HCT116 (cell line): Measurements from ENCODE around the gene NCOA5. TPM values are rescaled to one million over a fixed set of nuclear protein-coding genes. Genes with fewer than 3 reads are reported as not detected.

Source experiments
- ATAC-seq: fragments of 200-7000 bp; cut with Tn5 transposase; 2 replicates; pipeline ENCODE4 v1.9.1; 2020; ENCODE audit warnings: mild to moderate bottlenecking, moderate library complexity
- BruUV-seq: library from RNA; stranded (reverse); fragments of 400-500 nt; replicated peaks from 2 replicates; lab custom pipeline; 2021; lab: Mats Ljungman, UMichigan
- CTCF ChIA-PET: fragments of 300-600 bp; sonication (Branson Sonifier 250); formaldehyde crosslinking; loops from one replicate; lab custom pipeline; 2021; ENCODE audit warnings: antibody characterized with exemption; lab: Charles Lee
- POLR2A ChIA-PET: fragments of 300-600, 350-600 bp; sonication (Branson Sonifier 250); formaldehyde crosslinking; loops from one replicate; lab custom pipeline; 2021; ENCODE audit warnings: antibody characterized with exemption; lab: Charles Lee
- RAD21 ChIA-PET, 2 experiments: fragments of 300-600 bp; sonication (Branson Sonifier 250); formaldehyde crosslinking; loops; one replicate each; lab custom pipeline; 2023; ENCODE audit warnings: low total read pairs in 2 of 2; ENCODE audit not compliant: uncharacterized antibody in 2 of 2, unreplicated experiment in 2 of 2, low non-redundant PET in 1 of 2; lab: Charles Lee
- DNase-seq: peaks from one replicate; pipeline ENCODE4 v3.0.0-alpha.2; 2010; ENCODE audit warnings: low read depth, low spot score
- H2AFZ ChIP-seq: fragments of 200-600 bp; shearing (Covaris generic), sonication (generic); 2 replicates; pipeline ENCODE4 v1.6.1; 2017; ENCODE audit warnings: low read depth, mixed run types, mixed read lengths, antibody characterized with exemption, low read length; ENCODE audit not compliant: poor library complexity, severe bottlenecking
- H3K27ac ChIP-seq: 2 replicates; pipeline ENCODE4 v1.5.1; 2012; ENCODE audit warnings: low read depth, low read length
- H3K27me3 ChIP-seq: fragments of 200-600 bp; sonication (generic); 2 replicates; pipeline ENCODE4 v1.6.1; 2016; ENCODE audit warnings: mixed run types, low read length, mixed read lengths; ENCODE audit not compliant: insufficient read depth
- H3K36me3 ChIP-seq, 2 experiments: fragments of 200-500 bp in 1 of 2; fragments of 200-600 bp in 1 of 2; sonication (Bioruptor generic) in 1 of 2; sonication (generic) in 1 of 2; 2 replicates each; pipeline versions ENCODE4 v1.5.1 to v1.6.1; 2014 to 2016; ENCODE audit warnings: low read length in 2 of 2, inconsistent platforms in 1 of 2, mixed read lengths in 1 of 2, mixed run types in 1 of 2; ENCODE audit not compliant: insufficient read depth in 2 of 2, control insufficient read depth in 1 of 2
- H3K4me1 ChIP-seq, 2 experiments: fragments of 200-600 bp in 1 of 2; sonication (generic) in 1 of 2; 2 replicates each; pipeline versions ENCODE4 v1.5.1 to v1.6.1; 2012 to 2017; ENCODE audit warnings: low read length in 2 of 2, inconsistent platforms in 1 of 2, mild to moderate bottlenecking in 1 of 2, mixed read lengths in 1 of 2, mixed run types in 1 of 2, moderate library complexity in 1 of 2; ENCODE audit not compliant: insufficient read depth in 2 of 2, control insufficient read depth in 1 of 2
- H3K4me2 ChIP-seq: fragments of 200-600 bp; sonication (generic); 2 replicates; pipeline ENCODE4 v1.6.1; 2017; ENCODE audit warnings: mixed run types, low read length, mixed read lengths
- H3K4me3 ChIP-seq, 2 experiments: fragments of 200-600 bp in 1 of 2; sonication (generic) in 1 of 2; replicated peaks in 1 of 2; 2 replicates each; pipeline ENCODE4 v1.5.1; 2011 to 2016; ENCODE audit warnings: low read length in 2 of 2, control low read depth in 1 of 2, low read depth in 1 of 2, mild to moderate bottlenecking in 1 of 2, mixed read lengths in 1 of 2, mixed run types in 1 of 2
- H3K79me2 ChIP-seq: fragments of 200-600 bp; sonication (generic); 2 replicates; pipeline ENCODE4 v1.6.1; 2017; ENCODE audit warnings: mild to moderate bottlenecking, mixed run types, low read length, moderate library complexity, mixed read lengths; ENCODE audit not compliant: insufficient read depth
- H3K9ac ChIP-seq: fragments of 200-600 bp; sonication (generic); 2 replicates; pipeline ENCODE4 v1.6.1; 2016; ENCODE audit warnings: low read length, mixed read lengths
- H3K9me2 ChIP-seq: fragments of 200-600 bp; sonication (generic), shearing (Covaris generic); 2 replicates; pipeline ENCODE4 v1.6.1; 2017; ENCODE audit warnings: mixed run types, mild to moderate bottlenecking, moderate library complexity; ENCODE audit not compliant: insufficient read depth
- H3K9me3 ChIP-seq, 2 experiments: fragments of 200-500 bp in 1 of 2; fragments of 200-600 bp in 1 of 2; sonication (Bioruptor generic) in 1 of 2; sonication (generic) in 1 of 2; 2 replicates each; pipeline ENCODE4 v1.6.1; 2014 to 2017; ENCODE audit warnings: low read length in 2 of 2, mixed read lengths in 2 of 2, inconsistent platforms in 1 of 2, low read depth in 1 of 2, mild to moderate bottlenecking in 1 of 2, mixed run types in 1 of 2, moderate library complexity in 1 of 2; ENCODE audit not compliant: control insufficient read depth in 1 of 2, insufficient read depth in 1 of 2
- H4K20me1 ChIP-seq: fragments of 200-600 bp; sonication (generic), shearing (Covaris generic); 2 replicates; pipeline ENCODE4 v1.6.1; 2017; ENCODE audit warnings: mixed run types, mild to moderate bottlenecking, moderate library complexity; ENCODE audit not compliant: insufficient read depth
- ATF3 ChIP-seq: IDR thresholded peaks from 2 replicates; pipeline ENCODE4 v1.6.1; 2012
- CEBPB ChIP-seq: IDR thresholded peaks from 2 replicates; pipeline ENCODE4 v1.6.1; 2012; ENCODE audit warnings: low read depth
- EGR1 ChIP-seq: IDR thresholded peaks from 2 replicates; pipeline ENCODE4 v1.6.1; 2012; ENCODE audit warnings: low read depth
- EZH2 ChIP-seq: fragments of 200-600 bp; sonication (generic); IDR thresholded peaks from 2 replicates; pipeline ENCODE4 v1.6.1; 2017; ENCODE audit warnings: antibody characterized with exemption, mixed run types
- JUND ChIP-seq: IDR thresholded peaks from 2 replicates; pipeline ENCODE4 v1.6.1; 2012
- RAD21 ChIP-seq: IDR thresholded peaks from 2 replicates; pipeline ENCODE4 v1.6.1; 2012; ENCODE audit warnings: low read depth, mild to moderate bottlenecking
- SRF ChIP-seq: IDR thresholded peaks from 2 replicates; pipeline ENCODE4 v1.6.1; 2012; ENCODE audit warnings: low read depth
- TCF7L2 ChIP-seq: IDR thresholded peaks from 2 replicates; pipeline ENCODE4 v1.7.0; 2011; ENCODE audit warnings: borderline replicate concordance, inconsistent platforms; ENCODE audit not compliant: insufficient read depth, insufficient read length; ENCODE audit errors: extremely low read depth
- YY1 ChIP-seq: IDR thresholded peaks from 2 replicates; pipeline ENCODE4 v1.6.1; 2011; ENCODE audit warnings: low read length, low read depth, moderate library complexity, mild to moderate bottlenecking; ENCODE audit not compliant: insufficient replicate concordance; ENCODE audit errors: extremely low read depth
- intact Hi-C: fragments of 100-400 bp; cut with micrococcal nuclease; formaldehyde crosslinking; loops from 2 replicates; pipeline ENCODE4 v1.10.0; 2022
- total RNA-seq: library from RNA; stranded (reverse); gene quantifications from one replicate; pipeline ENCODE4 v1.2.1, GENCODE V29; 2021; ENCODE audit not compliant: unreplicated experiment
- TF ChIP-seq, protein P1 (sequence below): IDR thresholded peaks from 2 replicates; pipeline ENCODE4 v1.6.1; 2012; ENCODE audit warnings: low read depth

Gene NCOA5
- total RNA-seq, 1 experiment from 2014 or later = 31.6 TPM

GRCh38 chr20:46049815-46050214 is 39.9 kb downstream of the NCOA5 start:
- no peak overlapping the region for H3K9ac ChIP-seq
- H3K27me3 ChIP-seq = peaks cover 50% of the 10 kb centered on the region
- intact Hi-C loops = no loop called here
- H3K79me2 ChIP-seq = no peaks in the 10 kb centered on the region
- H3K4me2 ChIP-seq = no peak overlapping the region
- ATAC-seq (no peak), DNase-seq (no peak)
- H3K4me1 ChIP-seq = no peaks in the 10 kb centered on the region
- ChIA-PET RAD21 (no interaction called here), CTCF (no interaction called here), POLR2A (no interaction called here)
- TF ChIP-seq RAD21 (no peak), JUND (no peak), EGR1 (no peak), TCF7L2 (no peak), EZH2 (no peak), CEBPB (no peak), ATF3 (no peak), SRF (no peak), YY1 (no peak)
- TF ChIP-seq, protein P1, sequence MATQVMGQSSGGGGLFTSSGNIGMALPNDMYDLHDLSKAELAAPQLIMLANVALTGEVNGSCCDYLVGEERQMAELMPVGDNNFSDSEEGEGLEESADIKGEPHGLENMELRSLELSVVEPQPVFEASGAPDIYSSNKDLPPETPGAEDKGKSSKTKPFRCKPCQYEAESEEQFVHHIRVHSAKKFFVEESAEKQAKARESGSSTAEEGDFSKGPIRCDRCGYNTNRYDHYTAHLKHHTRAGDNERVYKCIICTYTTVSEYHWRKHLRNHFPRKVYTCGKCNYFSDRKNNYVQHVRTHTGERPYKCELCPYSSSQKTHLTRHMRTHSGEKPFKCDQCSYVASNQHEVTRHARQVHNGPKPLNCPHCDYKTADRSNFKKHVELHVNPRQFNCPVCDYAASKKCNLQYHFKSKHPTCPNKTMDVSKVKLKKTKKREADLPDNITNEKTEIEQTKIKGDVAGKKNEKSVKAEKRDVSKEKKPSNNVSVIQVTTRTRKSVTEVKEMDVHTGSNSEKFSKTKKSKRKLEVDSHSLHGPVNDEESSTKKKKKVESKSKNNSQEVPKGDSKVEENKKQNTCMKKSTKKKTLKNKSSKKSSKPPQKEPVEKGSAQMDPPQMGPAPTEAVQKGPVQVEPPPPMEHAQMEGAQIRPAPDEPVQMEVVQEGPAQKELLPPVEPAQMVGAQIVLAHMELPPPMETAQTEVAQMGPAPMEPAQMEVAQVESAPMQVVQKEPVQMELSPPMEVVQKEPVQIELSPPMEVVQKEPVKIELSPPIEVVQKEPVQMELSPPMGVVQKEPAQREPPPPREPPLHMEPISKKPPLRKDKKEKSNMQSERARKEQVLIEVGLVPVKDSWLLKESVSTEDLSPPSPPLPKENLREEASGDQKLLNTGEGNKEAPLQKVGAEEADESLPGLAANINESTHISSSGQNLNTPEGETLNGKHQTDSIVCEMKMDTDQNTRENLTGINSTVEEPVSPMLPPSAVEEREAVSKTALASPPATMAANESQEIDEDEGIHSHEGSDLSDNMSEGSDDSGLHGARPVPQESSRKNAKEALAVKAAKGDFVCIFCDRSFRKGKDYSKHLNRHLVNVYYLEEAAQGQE = no peak
- no peaks in the 10 kb centered on the region for H3K9me3 ChIP-seq
- no TSS peak for BruUV-seq
- no peak overlapping the region for H3K27ac ChIP-seq
- no peak overlapping the region for H3K4me3 ChIP-seq
- no peak overlapping the region for H2AFZ ChIP-seq
- no peaks in the 10 kb centered on the region for H3K9me2 ChIP-seq
- H3K36me3 ChIP-seq = no peaks in the 10 kb centered on the region
- H4K20me1 ChIP-seq = no peaks in the 10 kb centered on the region
